Large intestine (tissue), 3 donors: ENCODE results near the gene CAMLG. TPM values are rescaled to one million over a fixed set of nuclear protein-coding genes. Genes with fewer than 3 reads are reported as not detected.
"Not testable (repeated sequence)": the region's sequence is repeated elsewhere in the genome, so short reads cannot be mapped to it uniquely, and the experiment has no call there.

Source experiments
- DNase-seq, 2 donors: peaks; one replicate each; pipeline versions ENCODE4 v3.0.0 to v3.0.0-alpha.2; 2013
- H3K27ac ChIP-seq: one replicate; pipeline ENCODE4 v1.5.1; 2013; ENCODE audit warnings: low read length
- H3K27me3 ChIP-seq: 2 replicates; pipeline ENCODE4 v1.6.1; 2013; ENCODE audit warnings: low read length; ENCODE audit not compliant: control insufficient read depth, insufficient read depth
- H3K36me3 ChIP-seq: 2 replicates; pipeline ENCODE4 v1.6.1; 2013; ENCODE audit warnings: low read length; ENCODE audit not compliant: control insufficient read depth, insufficient read depth
- H3K4me1 ChIP-seq: one replicate; pipeline ENCODE4 v1.6.1; 2013; ENCODE audit warnings: low read length; ENCODE audit not compliant: control insufficient read depth, insufficient read depth
- H3K4me3 ChIP-seq: one replicate; pipeline ENCODE4 v1.5.1; 2013; ENCODE audit warnings: low read length
- H3K9me3 ChIP-seq: one replicate; pipeline ENCODE4 v1.6.1; 2013; ENCODE audit warnings: mild to moderate bottlenecking, low read depth, low read length, moderate library complexity; ENCODE audit not compliant: control insufficient read depth
- WGBS: methylation state at CpG from one replicate; pipeline ENCODE4 v1.1.5; 2013; ENCODE audit warnings: low lambda C conversion rate; ENCODE audit not compliant: insufficient coverage; 5-methylcytosine and 5-hydroxymethylcytosine counted together
- polyA plus RNA-seq: library from polyadenylated mRNA; unstranded; fragments of 120-200 nt; gene quantifications from one replicate; pipeline ENCODE4 v1.2.1, GENCODE V29; 2013

Gene CAMLG
- polyA plus RNA-seq, 1 donor: 48.2 TPM

GRCh38 chr5:134735243-134735642, 3.1 kb upstream of the CAMLG start:
- DNase-seq: no peak
- Histone ChIP-seq H3K27ac (no peak overlapping the region), H3K4me3 (no peak overlapping the region), H3K36me3 (no peaks in the 10 kb centered on the region), H3K27me3 (no peaks in the 10 kb centered on the region), H3K9me3 (peaks cover 2% of the 10 kb centered on the region), H3K4me1 (peaks cover 13% of the 10 kb centered on the region)
- no CpG with 5 or more reads among the region's 4 CpGs for WGBS

- peaks cover 2% of the 10 kb centered on the region for H3K9me3 ChIP-seq
- H3K27me3 ChIP-seq: no peaks in the 10 kb centered on the region
- H3K36me3 ChIP-seq: peaks cover 4% of the 10 kb centered on the region
- H3K4me1 ChIP-seq: peaks cover 16% of the 10 kb centered on the region
- 52% methylated on average over 2 of the region's 2 CpGs for WGBS
- peak in 1 of 2 donors; percentile 8 for DNase-seq
- H3K27ac ChIP-seq: peak overlapping the region; percentile 43
- H3K4me3 ChIP-seq: no peak overlapping the region
These were observed 2.1 kb upstream of the CAMLG start for GRCh38 chr5:134736173-134736812.

- Histone ChIP-seq H3K27me3 (no peaks in the 10 kb centered on the region), H3K36me3 (peaks cover 15% of the 10 kb centered on the region), H3K27ac (peak overlapping the region; percentile 95), H3K9me3 (peaks cover 2% of the 10 kb centered on the region), H3K4me3 (peak overlapping the region; percentile 98), H3K4me1 (peaks cover 16% of the 10 kb centered on the region)
- WGBS: 0% methylated on average over 1 of the region's 21 CpGs
- DNase-seq: peak; percentile 49 to 86
These were observed 764 bp downstream of the CAMLG start for GRCh38 chr5:134738963-134739661.

- WGBS: no CpG with 5 or more reads among the region's 11 CpGs
- H3K9me3 ChIP-seq: peaks cover 2% of the 10 kb centered on the region
- no peaks in the 10 kb centered on the region for H3K27me3 ChIP-seq
- H3K4me3 ChIP-seq: no peak overlapping the region
- H3K36me3 ChIP-seq: peaks cover 16% of the 10 kb centered on the region
- H3K27ac ChIP-seq: no peak overlapping the region
- no peak for DNase-seq
- H3K4me1 ChIP-seq: peaks cover 13% of the 10 kb centered on the region
These were observed 2.7 kb downstream of the CAMLG start for GRCh38 chr5:134741052-134741451.

- DNase-seq: no peak
- Histone ChIP-seq H3K27me3 (no peaks in the 10 kb centered on the region), H3K27ac (no peak overlapping the region), H3K4me1 (peaks cover 8% of the 10 kb centered on the region), H3K9me3 (peaks cover 2% of the 10 kb centered on the region), H3K36me3 (peaks cover 18% of the 10 kb centered on the region), H3K4me3 (no peak overlapping the region)
- WGBS: 100% methylated on average over 1 of the region's 2 CpGs
These were observed 3.8 kb downstream of the CAMLG start for GRCh38 chr5:134742134-134742533.

GRCh38 chr5:134749415-134749814, 11.1 kb downstream of the CAMLG start:
- no peaks in the 10 kb centered on the region for H3K4me1 ChIP-seq
- H3K4me3 ChIP-seq: no peak overlapping the region
- peaks cover 5% of the 10 kb centered on the region for H3K36me3 ChIP-seq
- H3K9me3 ChIP-seq: no peaks in the 10 kb centered on the region
- no peaks in the 10 kb centered on the region for H3K27me3 ChIP-seq
- DNase-seq: no peak
- WGBS: no CpG with 5 or more reads among the region's 3 CpGs
- H3K27ac ChIP-seq: no peak overlapping the region

GRCh38 chr5:134758176-134758503, 19.8 kb downstream of the CAMLG start:
- 60% methylated on average over 1 of the region's 9 CpGs for WGBS
- peak overlapping the region; percentile 91 for H3K4me3 ChIP-seq
- H3K27ac ChIP-seq: peak overlapping the region; percentile 23
- no peaks in the 10 kb centered on the region for H3K9me3 ChIP-seq
- H3K4me1 ChIP-seq: peaks cover 8% of the 10 kb centered on the region
- peaks cover 2% of the 10 kb centered on the region for H3K36me3 ChIP-seq
- H3K27me3 ChIP-seq: no peaks in the 10 kb centered on the region
- DNase-seq: no peak

- H3K27me3 ChIP-seq: no peaks in the 10 kb centered on the region
- peak within 1 kb of the TSS; percentile 23 for H3K27ac ChIP-seq
- H3K36me3 ChIP-seq: peaks cover 4% of the 10 kb centered on the region
- H3K4me3 ChIP-seq: peak within 1 kb of the TSS; percentile 91
- DNase-seq: peak; percentile 90 to 95
- H3K9me3 ChIP-seq: no peaks in the 10 kb centered on the region
- peaks cover 8% of the 10 kb centered on the region for H3K4me1 ChIP-seq
- WGBS: no CpG with 5 or more reads among the region's 73 CpGs
These were observed 20.4 kb downstream of the CAMLG start, which contains the start of gene DDX46 for GRCh38 chr5:134758504-134759341. TSS of gene DDX46 (plus strand) at chr5:134758779. CDS start at chr5:134758939, 160 bp downstream.

- not testable (repeated sequence) for H3K27me3 ChIP-seq
- H3K36me3 ChIP-seq: peaks cover 64% of the 10 kb centered on the region
These were observed 29.4 kb downstream of the CAMLG start for GRCh38 chr5:134767528-134768291.

GRCh38 chr5:134769206-134769605, 30.9 kb downstream of the CAMLG start:
- H3K27ac ChIP-seq: no peak overlapping the region
- H3K36me3 ChIP-seq: peaks cover 67% of the 10 kb centered on the region
- no peaks in the 10 kb centered on the region for H3K9me3 ChIP-seq
- peak in 1 of 2 donors; percentile 12 for DNase-seq
- no peak overlapping the region for H3K4me3 ChIP-seq
- H3K4me1 ChIP-seq: no peaks in the 10 kb centered on the region
- H3K27me3 ChIP-seq: no peaks in the 10 kb centered on the region
- 100% methylated on average over 1 of the region's 4 CpGs for WGBS

More at GRCh38 chr5:134767528-134768291, 29.4 kb downstream of the CAMLG start:
- H3K27ac ChIP-seq, H3K4me3 ChIP-seq, H3K9me3 ChIP-seq, H3K4me1 ChIP-seq, DNase-seq: not testable (repeated sequence)
- no CpG with 5 or more reads among the region's 21 CpGs for WGBS
